AG09309 (cell line): ENCODE measurements around the gene SEPTIN7.

ENCODE experiments used
- DNase-seq: peaks from one replicate; pipeline ENCODE4 v3.0.0-alpha.2; 2010; ENCODE audit warnings: low read depth
- H3K4me3 ChIP-seq: 2 replicates; pipeline ENCODE4 v1.5.1; 2011; ENCODE audit warnings: mild to moderate bottlenecking, low read depth, low read length, moderate library complexity; ENCODE audit not compliant: control insufficient read depth
- TF ChIP-seq, protein P1 (sequence below): IDR thresholded peaks from 2 replicates; pipeline ENCODE4 v1.5.1; 2011; ENCODE audit warnings: mild to moderate bottlenecking, low read depth, low read length, inconsistent platforms; ENCODE audit not compliant: insufficient read depth, control insufficient read depth; ENCODE audit errors: missing control alignments

The SEPTIN7 gene

DNA sequence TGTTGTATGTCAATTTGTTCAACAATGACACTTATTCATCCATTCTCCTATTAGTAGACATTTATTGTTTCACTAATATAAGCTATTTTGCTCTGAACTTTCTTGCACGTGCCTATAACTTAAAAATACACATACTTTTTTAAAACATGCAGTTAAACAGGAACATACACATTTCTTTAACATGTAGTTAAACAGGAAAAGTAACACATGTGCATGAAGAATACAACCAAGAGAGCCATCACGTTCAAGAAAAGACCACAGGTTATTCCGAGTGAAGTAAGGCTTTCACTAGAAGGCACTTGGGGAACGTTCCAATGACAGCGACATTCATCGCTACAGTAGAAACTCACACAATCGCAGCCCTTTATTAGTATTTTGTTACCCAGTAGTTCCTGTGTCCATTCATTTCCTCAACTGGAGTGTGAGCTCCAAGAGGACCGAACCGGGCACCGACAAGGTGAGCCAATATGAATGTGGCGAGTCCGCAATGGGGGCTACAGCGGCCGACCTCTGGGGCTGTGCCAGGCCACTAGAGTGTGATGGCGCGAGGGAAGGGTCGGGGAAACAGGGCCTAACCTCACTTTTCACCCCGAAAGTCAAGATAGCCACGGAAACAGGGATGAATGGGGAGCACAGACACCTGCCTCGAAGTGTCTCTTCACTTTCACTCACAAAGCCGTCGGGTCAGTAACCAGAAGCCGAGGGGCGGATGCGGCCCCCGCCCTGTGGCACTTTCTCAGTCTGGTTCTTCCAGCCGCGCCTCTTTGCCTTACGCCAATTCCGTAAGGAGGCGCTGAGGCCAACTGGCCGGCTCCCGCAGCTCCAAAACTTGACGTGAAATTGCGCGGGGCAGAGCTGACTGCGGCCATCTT, 775 bp upstream of the SEPTIN7 start:
- no peak for DNase-seq
- H3K4me3 ChIP-seq = peak overlapping the region; percentile 88
- TF ChIP-seq, protein P1, sequence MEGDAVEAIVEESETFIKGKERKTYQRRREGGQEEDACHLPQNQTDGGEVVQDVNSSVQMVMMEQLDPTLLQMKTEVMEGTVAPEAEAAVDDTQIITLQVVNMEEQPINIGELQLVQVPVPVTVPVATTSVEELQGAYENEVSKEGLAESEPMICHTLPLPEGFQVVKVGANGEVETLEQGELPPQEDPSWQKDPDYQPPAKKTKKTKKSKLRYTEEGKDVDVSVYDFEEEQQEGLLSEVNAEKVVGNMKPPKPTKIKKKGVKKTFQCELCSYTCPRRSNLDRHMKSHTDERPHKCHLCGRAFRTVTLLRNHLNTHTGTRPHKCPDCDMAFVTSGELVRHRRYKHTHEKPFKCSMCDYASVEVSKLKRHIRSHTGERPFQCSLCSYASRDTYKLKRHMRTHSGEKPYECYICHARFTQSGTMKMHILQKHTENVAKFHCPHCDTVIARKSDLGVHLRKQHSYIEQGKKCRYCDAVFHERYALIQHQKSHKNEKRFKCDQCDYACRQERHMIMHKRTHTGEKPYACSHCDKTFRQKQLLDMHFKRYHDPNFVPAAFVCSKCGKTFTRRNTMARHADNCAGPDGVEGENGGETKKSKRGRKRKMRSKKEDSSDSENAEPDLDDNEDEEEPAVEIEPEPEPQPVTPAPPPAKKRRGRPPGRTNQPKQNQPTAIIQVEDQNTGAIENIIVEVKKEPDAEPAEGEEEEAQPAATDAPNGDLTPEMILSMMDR = no peak

- peak; percentile 5 for DNase-seq
- H3K4me3 ChIP-seq = peak overlapping the region; percentile 88
- TF ChIP-seq, protein P1 = peak; percentile 76
Observed at GRCh38 chr7:35801392-35802101, 690 bp downstream of the SEPTIN7 start.

DNA sequence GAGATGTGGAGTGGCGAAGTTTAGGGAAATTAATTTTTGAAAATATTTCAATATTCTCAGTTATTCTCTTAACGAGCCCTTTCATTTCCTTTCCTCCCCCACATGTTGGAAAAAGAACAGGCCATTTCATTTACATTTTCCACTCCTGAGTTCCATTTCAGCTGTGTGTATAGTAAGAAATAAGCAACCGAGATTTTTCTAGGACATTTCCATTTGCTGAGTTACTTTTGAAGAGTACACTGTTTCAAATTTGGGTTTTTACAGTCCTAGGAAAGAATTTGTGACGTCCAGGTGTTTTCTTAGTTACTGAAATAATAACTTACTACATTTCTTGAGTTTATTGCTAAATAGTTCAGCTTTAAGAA, 1.2 kb downstream of the SEPTIN7 start:
- TF ChIP-seq, protein P1 = no peak
- no peak for DNase-seq
- H3K4me3 ChIP-seq = peak overlapping the region; percentile 88

DNA sequence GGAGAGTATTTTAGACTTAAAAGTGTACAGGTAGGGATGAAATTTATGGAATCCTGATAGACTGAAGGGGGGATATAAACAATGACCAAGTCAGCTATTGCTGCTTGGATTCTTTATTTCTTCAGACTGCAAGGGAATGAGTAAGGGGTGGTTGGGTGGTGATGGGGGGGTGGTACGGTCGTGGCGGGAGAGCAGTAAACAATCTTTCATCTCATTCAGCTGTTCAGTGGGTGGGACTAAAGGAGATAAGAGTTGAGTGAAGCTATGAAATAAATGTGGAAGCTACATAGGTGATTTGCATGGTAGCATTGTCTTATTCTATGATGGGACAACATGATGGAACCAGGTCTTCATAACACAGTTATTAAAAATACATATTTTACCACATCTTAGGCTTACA, 1.8 kb downstream of the SEPTIN7 start:
- DNase-seq = no peak
- TF ChIP-seq, protein P1 = no peak
- peak overlapping the region; percentile 88 for H3K4me3 ChIP-seq

GRCh38 chr7:35804231-35804970, 3.5 kb downstream of the SEPTIN7 start:
- H3K4me3 ChIP-seq = no peak overlapping the region
- DNase-seq = no peak
- TF ChIP-seq, protein P1 = no peak

- no peak overlapping the region for H3K4me3 ChIP-seq
- no peak for DNase-seq
- TF ChIP-seq, protein P1 = no peak
Observed at GRCh38 chr7:35805876-35806275, 5.0 kb downstream of the SEPTIN7 start.
